AG10803 (cell line): ENCODE results near the gene ASIC3.

Experiments
- DNase-seq: peaks from one replicate; pipeline ENCODE4 v3.0.0; 2010; ENCODE audit warnings: low read depth
- H3K4me3 ChIP-seq: 2 replicates; pipeline ENCODE4 v1.5.1; 2011; ENCODE audit warnings: mild to moderate bottlenecking, low read length, control low read depth
- CTCF ChIP-seq: conservative IDR thresholded peaks from 2 replicates; pipeline ENCODE4 v1.5.1; 2011; ENCODE audit warnings: mild to moderate bottlenecking, low read length, control low read depth, inconsistent platforms

Gene ASIC3

DNA sequence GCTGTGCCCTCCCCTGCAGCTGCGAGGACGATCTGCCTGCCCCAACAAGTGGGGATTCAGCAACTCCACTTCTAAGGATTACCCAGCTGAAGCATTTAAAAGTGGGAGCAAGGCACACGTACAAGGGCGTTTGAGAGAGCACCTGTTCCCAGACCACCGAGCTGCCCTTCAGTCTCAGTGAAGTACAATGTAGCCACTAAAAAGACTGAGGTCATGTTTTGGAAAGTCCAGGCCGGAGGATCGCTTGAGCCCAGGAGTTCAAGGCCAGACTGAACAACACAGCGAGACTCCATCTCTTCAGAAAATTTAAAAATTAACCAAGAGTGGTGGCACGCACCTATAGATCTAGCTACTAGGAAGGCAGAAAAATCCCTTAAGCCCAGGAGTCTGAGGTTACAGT, 42.8 kb upstream of the ASIC3 start:
- TF ChIP-seq CTCF = no peak
- DNase-seq = no peak
- no peak overlapping the region for H3K4me3 ChIP-seq

GRCh38 chr7:151006590-151007300, 41.6 kb upstream of the ASIC3 start:
- DNase-seq = no peak
- TF ChIP-seq CTCF = no peak
- H3K4me3 ChIP-seq = no peak overlapping the region

DNA sequence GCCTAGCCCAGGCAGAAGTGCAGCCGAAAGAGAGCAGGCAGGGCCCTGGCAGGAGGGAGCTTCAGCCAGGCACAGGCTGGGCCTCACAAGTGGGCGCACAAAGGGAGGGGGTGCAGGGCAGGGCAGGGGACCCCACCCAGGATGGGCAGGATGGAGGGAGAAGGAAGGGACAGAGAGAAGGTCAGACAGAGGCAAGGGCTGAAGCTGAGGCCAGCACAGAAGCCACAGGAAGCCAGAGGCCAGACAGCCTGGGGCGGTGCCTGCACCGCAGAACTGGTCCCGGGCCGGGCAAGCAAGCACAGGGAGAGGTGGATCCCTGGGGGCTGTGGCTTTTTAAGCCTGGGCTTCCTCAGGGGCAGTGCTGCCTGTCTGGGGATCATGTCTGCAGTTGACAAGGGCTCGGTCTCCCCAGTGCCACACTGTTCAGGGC, 40.8 kb upstream of the ASIC3 start:
- no peak overlapping the region for H3K4me3 ChIP-seq
- TF ChIP-seq CTCF = no peak
- DNase-seq = no peak

DNA sequence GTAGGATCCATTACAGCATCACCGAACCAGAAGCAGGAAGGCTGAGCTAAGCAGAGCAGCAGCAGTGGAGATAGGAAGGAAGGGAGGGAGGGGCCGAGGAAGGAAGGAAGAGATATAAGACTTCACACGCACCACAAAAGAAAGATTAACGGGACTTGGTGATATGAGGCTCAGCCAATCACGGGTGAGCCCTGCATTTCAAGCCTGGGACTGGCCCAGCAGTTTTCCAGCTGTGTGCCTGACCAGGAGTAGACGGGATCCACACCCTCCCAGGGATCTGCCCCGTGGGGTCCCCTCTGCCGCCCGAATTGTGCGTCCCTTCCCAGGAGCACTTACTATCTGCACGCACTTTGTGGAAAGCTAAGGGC, 40.2 kb upstream of the ASIC3 start:
- TF ChIP-seq CTCF = no peak
- no peak for DNase-seq
- H3K4me3 ChIP-seq = no peak overlapping the region

- peak; percentile 51 for TF ChIP-seq CTCF
- no peak overlapping the region; the same call in none of the 2 replicates for H3K4me3 ChIP-seq
- DNase-seq = peak; percentile 24
These were observed 39.6 kb upstream of the ASIC3 start for GRCh38 chr7:151008511-151009323.

GRCh38 chr7:151009327-151010036, 38.8 kb upstream of the ASIC3 start:
- H3K4me3 ChIP-seq = no peak overlapping the region
- TF ChIP-seq CTCF = no peak
- DNase-seq = no peak
